ENCODE results near the gene MIER1. TPM values are rescaled to one million over a fixed set of nuclear protein-coding genes. Genes with fewer than 3 reads are reported as not detected.
"Not testable (repeated sequence)": the region's sequence is repeated elsewhere in the genome, so short reads cannot be mapped to it uniquely, and the experiment has no call there.

MIER1 gene
- total RNA-seq (42.7 TPM), polyA plus RNA-seq (26.7 TPM)
- long read RNA-seq, donor 1, partial matches to known transcripts, result 0 of 1 reads
- long read RNA-seq, donor 1, other reads (novel, unspliced or antisense), result 0 of 1 reads
- long read RNA-seq, donor 2, full-length matches to known transcripts, result 6 of 20 reads
- long read RNA-seq, donor 2, partial matches to known transcripts, result 14 of 20 reads
- long read RNA-seq, donor 2, other reads (novel, unspliced or antisense), result 0 of 20 reads
- long read RNA-seq, donor 3, full-length matches to known transcripts, result 3 of 3 reads
- long read RNA-seq, donor 3, partial matches to known transcripts, result 0 of 3 reads
- long read RNA-seq, donor 3, other reads (novel, unspliced or antisense), result 0 of 3 reads
- long read RNA-seq, donor 4, full-length matches to known transcripts, result 1 of 1 reads
- long read RNA-seq, donor 4, partial matches to known transcripts, result 0 of 1 reads
- long read RNA-seq, donor 4, other reads (novel, unspliced or antisense), result 0 of 1 reads
- long read RNA-seq, donor 5, full-length matches to known transcripts, result 1 of 1 reads
- long read RNA-seq, donor 5, partial matches to known transcripts, result 0 of 1 reads
- long read RNA-seq, donor 5, other reads (novel, unspliced or antisense), result 0 of 1 reads
- long read RNA-seq, donor 6, full-length matches to known transcripts, result 2 of 2 reads
- long read RNA-seq, donor 6, partial matches to known transcripts, result 0 of 2 reads
- long read RNA-seq, donor 6, other reads (novel, unspliced or antisense), result 0 of 2 reads
- long read RNA-seq, donor 7, full-length matches to known transcripts, result 3 of 3 reads
- long read RNA-seq, donor 7, partial matches to known transcripts, result 0 of 3 reads
- long read RNA-seq, donor 7, other reads (novel, unspliced or antisense), result 0 of 3 reads
- long read RNA-seq, donor 8, full-length matches to known transcripts, result 2 of 2 reads
- long read RNA-seq, donor 8, partial matches to known transcripts, result 0 of 2 reads
- long read RNA-seq, donor 8, other reads (novel, unspliced or antisense), result 0 of 2 reads
- long read RNA-seq, donor 9, full-length matches to known transcripts, result 1 of 1 reads
- long read RNA-seq, donor 9, partial matches to known transcripts, result 0 of 1 reads
- long read RNA-seq, donor 9, other reads (novel, unspliced or antisense), result 0 of 1 reads
- long read RNA-seq, donor 10, full-length matches to known transcripts, result 3 of 3 reads
- long read RNA-seq, donor 10, partial matches to known transcripts, result 0 of 3 reads
- long read RNA-seq, donor 10, other reads (novel, unspliced or antisense), result 0 of 3 reads

- under 1% methylated on average over 64 of the region's 64 CpGs for WGBS
- H3K27me3 ChIP-seq (ENCODE audit: control insufficient read depth in 2 of 2, insufficient read depth in 1 of 2, low read length in 1 of 2), result no peaks in the 10 kb centered on the region
- peak within 1 kb of the TSS; percentile 95 to 97 for H3K27ac ChIP-seq (ENCODE audit: low read depth in 1 of 2, low read length in 1 of 2)
- DNase-seq (ENCODE audit: low read depth in 6 of 9, low spot score in 9 of 9), result peak; percentile 92 to 98 (median 94)
- H3K4me3 ChIP-seq (ENCODE audit: low read length in 2 of 2), result peak within 1 kb of the TSS; percentile 90 to 91
- peaks cover 15 to 24% of the 10 kb centered on the region in 2 donors for H3K4me1 ChIP-seq (ENCODE audit: control insufficient read depth in 2 of 2, insufficient read depth in 2 of 2, low read length in 2 of 2)
- H3K36me3 ChIP-seq (ENCODE audit: control insufficient read depth in 2 of 2, insufficient read depth in 2 of 2, low read length in 1 of 2), result peaks cover 4 to 5% of the 10 kb centered on the region in 2 donors
- H3K9me3 ChIP-seq (ENCODE audit: control insufficient read depth in 2 of 2, insufficient read depth in 1 of 2, low read length in 1 of 2), result peaks cover 1 to 6% of the 10 kb centered on the region in 2 donors
These were observed at the start of gene MIER1, which contains the start of gene DNAI4 for GRCh38 chr1:66924756-66925557. Gene MIER1, plus strand, starts transcription at chr1:66924990. Its CDS starts 39 bp downstream, at chr1:66925029. Gene DNAI4, minus strand, starts transcription at chr1:66924856. Its CDS starts 25 bp downstream, at chr1:66924831.

GRCh38 chr1:66876664-66877063 is 48.1 kb upstream of the MIER1 start:
- Histone ChIP-seq H3K9me3 (ENCODE audit: control insufficient read depth in 2 of 2, insufficient read depth in 1 of 2, low read length in 1 of 2) (peaks cover 0 to 4% of the 10 kb centered on the region in 2 donors), H3K27ac (ENCODE audit: low read depth in 1 of 2, low read length in 1 of 2) (no peak overlapping the region), H3K36me3 (ENCODE audit: control insufficient read depth in 2 of 2, insufficient read depth in 2 of 2, low read length in 1 of 2) (no peaks in the 10 kb centered on the region), H3K27me3 (ENCODE audit: control insufficient read depth in 2 of 2, insufficient read depth in 1 of 2, low read length in 1 of 2) (no peaks in the 10 kb centered on the region), H3K4me1 (ENCODE audit: control insufficient read depth in 2 of 2, insufficient read depth in 2 of 2, low read length in 2 of 2) (no peaks in the 10 kb centered on the region), H3K4me3 (ENCODE audit: low read length in 2 of 2) (no peak overlapping the region)
- DNase-seq (ENCODE audit: low read depth in 6 of 9, low spot score in 9 of 9), result no peak
- 95% methylated on average over 1 of the region's 1 CpG for WGBS

- WGBS, result 100% methylated on average over 1 of the region's 1 CpG
- no peaks in the 10 kb centered on the region for H3K9me3 ChIP-seq (ENCODE audit: control insufficient read depth in 2 of 2, insufficient read depth in 1 of 2, low read length in 1 of 2)
- no peak for DNase-seq (ENCODE audit: low read depth in 6 of 9, low spot score in 9 of 9)
- H3K27me3 ChIP-seq (ENCODE audit: control insufficient read depth in 2 of 2, insufficient read depth in 1 of 2, low read length in 1 of 2), result no peaks in the 10 kb centered on the region
- H3K4me1 ChIP-seq (ENCODE audit: control insufficient read depth in 2 of 2, insufficient read depth in 2 of 2, low read length in 2 of 2), result no peaks in the 10 kb centered on the region
- no peaks in the 10 kb centered on the region for H3K36me3 ChIP-seq (ENCODE audit: control insufficient read depth in 2 of 2, insufficient read depth in 2 of 2, low read length in 1 of 2)
- H3K4me3 ChIP-seq (ENCODE audit: low read length in 2 of 2), result no peak overlapping the region
- no peak overlapping the region for H3K27ac ChIP-seq (ENCODE audit: low read depth in 1 of 2, low read length in 1 of 2)
These were observed 35.8 kb upstream of the MIER1 start for GRCh38 chr1:66889030-66889429.

- DNase-seq (ENCODE audit: low read depth in 6 of 9, low spot score in 9 of 9), result no peak
- H3K4me3 ChIP-seq (ENCODE audit: low read length in 2 of 2), result no peak overlapping the region
- no peaks in the 10 kb centered on the region for H3K36me3 ChIP-seq (ENCODE audit: control insufficient read depth in 2 of 2, insufficient read depth in 2 of 2, low read length in 1 of 2)
- no peaks in the 10 kb centered on the region for H3K27me3 ChIP-seq (ENCODE audit: control insufficient read depth in 2 of 2, insufficient read depth in 1 of 2, low read length in 1 of 2)
- no peaks in the 10 kb centered on the region for H3K9me3 ChIP-seq (ENCODE audit: control insufficient read depth in 2 of 2, insufficient read depth in 1 of 2, low read length in 1 of 2)
- no peak overlapping the region for H3K27ac ChIP-seq (ENCODE audit: low read depth in 1 of 2, low read length in 1 of 2)
- H3K4me1 ChIP-seq (ENCODE audit: control insufficient read depth in 2 of 2, insufficient read depth in 2 of 2, low read length in 2 of 2), result no peaks in the 10 kb centered on the region
- WGBS, result 92% methylated on average over 1 of the region's 1 CpG
These were observed 34.2 kb upstream of the MIER1 start for GRCh38 chr1:66890621-66891020.

GRCh38 chr1:66893712-66894111 is 31.1 kb upstream of the MIER1 start:
- Histone ChIP-seq H3K4me1 (ENCODE audit: control insufficient read depth in 2 of 2, insufficient read depth in 2 of 2, low read length in 2 of 2) (no peaks in the 10 kb centered on the region), H3K27ac (ENCODE audit: low read depth in 1 of 2, low read length in 1 of 2) (no peak overlapping the region), H3K9me3 (ENCODE audit: control insufficient read depth in 2 of 2, insufficient read depth in 1 of 2, low read length in 1 of 2) (peaks cover 0 to 3% of the 10 kb centered on the region in 2 donors), H3K4me3 (ENCODE audit: low read length in 2 of 2) (no peak overlapping the region), H3K27me3 (ENCODE audit: control insufficient read depth in 2 of 2, insufficient read depth in 1 of 2, low read length in 1 of 2) (no peaks in the 10 kb centered on the region), H3K36me3 (ENCODE audit: control insufficient read depth in 2 of 2, insufficient read depth in 2 of 2, low read length in 1 of 2) (no peaks in the 10 kb centered on the region)
- over 99% methylated on average over 3 of the region's 3 CpGs for WGBS
- no peak for DNase-seq (ENCODE audit: low read depth in 6 of 9, low spot score in 9 of 9)

GRCh38 chr1:66915203-66915602 is 9.6 kb upstream of the MIER1 start:
- not testable (repeated sequence) for H3K9me3 ChIP-seq (ENCODE audit: control insufficient read depth in 2 of 2, insufficient read depth in 1 of 2, low read length in 1 of 2); H3K27ac ChIP-seq (ENCODE audit: low read depth in 1 of 2, low read length in 1 of 2); H3K36me3 ChIP-seq (ENCODE audit: control insufficient read depth in 2 of 2, insufficient read depth in 2 of 2, low read length in 1 of 2); H3K4me1 ChIP-seq (ENCODE audit: control insufficient read depth in 2 of 2, insufficient read depth in 2 of 2, low read length in 2 of 2); H3K27me3 ChIP-seq (ENCODE audit: control insufficient read depth in 2 of 2, insufficient read depth in 1 of 2, low read length in 1 of 2); DNase-seq (ENCODE audit: low read depth in 6 of 9, low spot score in 9 of 9); H3K4me3 ChIP-seq (ENCODE audit: low read length in 2 of 2)
- WGBS, result 100% methylated on average over 1 of the region's 1 CpG

- no peaks in the 10 kb centered on the region for H3K27me3 ChIP-seq (ENCODE audit: control insufficient read depth in 2 of 2, insufficient read depth in 1 of 2, low read length in 1 of 2)
- H3K4me1 ChIP-seq (ENCODE audit: control insufficient read depth in 2 of 2, insufficient read depth in 2 of 2, low read length in 2 of 2), result no peaks in the 10 kb centered on the region
- H3K36me3 ChIP-seq (ENCODE audit: control insufficient read depth in 2 of 2, insufficient read depth in 2 of 2, low read length in 1 of 2), result peaks cover 4 to 6% of the 10 kb centered on the region in 2 donors
- no peak overlapping the region for H3K27ac ChIP-seq (ENCODE audit: low read depth in 1 of 2, low read length in 1 of 2)
- WGBS, result 93% methylated on average over 2 of the region's 2 CpGs
- peaks cover 3 to 9% of the 10 kb centered on the region in 2 donors for H3K9me3 ChIP-seq (ENCODE audit: control insufficient read depth in 2 of 2, insufficient read depth in 1 of 2, low read length in 1 of 2)
- H3K4me3 ChIP-seq (ENCODE audit: low read length in 2 of 2), result no peak overlapping the region
- no peak for DNase-seq (ENCODE audit: low read depth in 6 of 9, low spot score in 9 of 9)
These were observed 8.5 kb upstream of the MIER1 start for GRCh38 chr1:66916320-66916719.

GRCh38 chr1:66917476-66917875 is 7.3 kb upstream of the MIER1 start:
- peaks cover 4 to 6% of the 10 kb centered on the region in 2 donors for H3K36me3 ChIP-seq (ENCODE audit: control insufficient read depth in 2 of 2, insufficient read depth in 2 of 2, low read length in 1 of 2)
- 100% methylated on average over 1 of the region's 1 CpG for WGBS

More at GRCh38 chr1:66917476-66917875, 7.3 kb upstream of the MIER1 start:
- Histone ChIP-seq H3K27me3 (ENCODE audit: control insufficient read depth in 2 of 2, insufficient read depth in 1 of 2, low read length in 1 of 2) (no peaks in the 10 kb centered on the region), H3K27ac (ENCODE audit: low read depth in 1 of 2, low read length in 1 of 2) (no peak overlapping the region), H3K4me3 (ENCODE audit: low read length in 2 of 2) (no peak overlapping the region), H3K4me1 (ENCODE audit: control insufficient read depth in 2 of 2, insufficient read depth in 2 of 2, low read length in 2 of 2) (no peaks in the 10 kb centered on the region), H3K9me3 (ENCODE audit: control insufficient read depth in 2 of 2, insufficient read depth in 1 of 2, low read length in 1 of 2) (peaks cover 3 to 9% of the 10 kb centered on the region in 2 donors)
- DNase-seq (ENCODE audit: low read depth in 6 of 9, low spot score in 9 of 9), result no peak
